KOPT-K1 (cell line): ENCODE data around the gene POU3F4.

Source experiments
- H3K27ac ChIP-seq: fragments of 200-600 bp; sonication (generic); 2 replicates; pipeline ENCODE4 v1.5.1; 2016; ENCODE audit warnings: antibody characterized with exemption, mild to moderate bottlenecking, low read depth, low read length; ENCODE audit not compliant: poor library complexity, severe bottlenecking
- H3K36me3 ChIP-seq: fragments of 200-600 bp; sonication (generic); 2 replicates; pipeline ENCODE4 v1.5.1; 2017; ENCODE audit warnings: antibody characterized with exemption, mild to moderate bottlenecking, low read length, moderate library complexity; ENCODE audit not compliant: insufficient read depth
- H3K9me3 ChIP-seq: fragments of 200-600 bp; sonication (generic); 2 replicates; pipeline ENCODE4 v1.5.1; 2017; ENCODE audit warnings: antibody characterized with exemption, low read length, mild to moderate bottlenecking; ENCODE audit not compliant: insufficient read depth, poor library complexity, severe bottlenecking

The POU3F4 gene

GRCh38 chrX:83508006-83508405, at the start of gene POU3F4:
POU3F4 (plus strand) TSS chrX:83508290; CDS start chrX:83508325, 35 bp downstream.
- Histone ChIP-seq H3K27ac (no peak within 1 kb of the TSS), H3K36me3 (no peaks in the 10 kb centered on the region), H3K9me3 (no peaks in the 10 kb centered on the region)

GRCh38 chrX:83469551-83469950, 38.5 kb upstream of the POU3F4 start:
- Histone ChIP-seq H3K9me3 (no peaks in the 10 kb centered on the region), H3K27ac (no peak overlapping the region), H3K36me3 (no peaks in the 10 kb centered on the region)

GRCh38 chrX:83495898-83496297, 12.2 kb upstream of the POU3F4 start:
- Histone ChIP-seq H3K36me3 (no peaks in the 10 kb centered on the region), H3K9me3 (no peaks in the 10 kb centered on the region), H3K27ac (no peak overlapping the region)

GRCh38 chrX:83501003-83501402, 7.1 kb upstream of the POU3F4 start:
- no peak overlapping the region for H3K27ac ChIP-seq
- no peaks in the 10 kb centered on the region for H3K9me3 ChIP-seq
- H3K36me3 ChIP-seq, result no peaks in the 10 kb centered on the region

GRCh38 chrX:83501530-83501929, 6.6 kb upstream of the POU3F4 start:
- Histone ChIP-seq H3K36me3 (no peaks in the 10 kb centered on the region), H3K9me3 (no peaks in the 10 kb centered on the region)

GRCh38 chrX:83504721-83505479, 3.2 kb upstream of the POU3F4 start:
- Histone ChIP-seq H3K9me3 (no peaks in the 10 kb centered on the region), H3K36me3 (no peaks in the 10 kb centered on the region), H3K27ac (no peak overlapping the region)

More at GRCh38 chrX:83501530-83501929, 6.6 kb upstream of the POU3F4 start:
- H3K27ac ChIP-seq, result no peak overlapping the region

GRCh38 chrX:83508526-83509253, 600 bp downstream of the POU3F4 start:
- Histone ChIP-seq H3K27ac (no peak overlapping the region), H3K36me3 (no peaks in the 10 kb centered on the region), H3K9me3 (no peaks in the 10 kb centered on the region)

- Histone ChIP-seq H3K36me3 (no peaks in the 10 kb centered on the region), H3K27ac (no peak overlapping the region), H3K9me3 (no peaks in the 10 kb centered on the region)
Measured at GRCh38 chrX:83509254-83509801, 1.2 kb downstream of the POU3F4 start.

- Histone ChIP-seq H3K36me3 (no peaks in the 10 kb centered on the region), H3K27ac (no peak overlapping the region), H3K9me3 (no peaks in the 10 kb centered on the region)
Measured at GRCh38 chrX:83510510-83511062, 2.5 kb downstream of the POU3F4 start.

GRCh38 chrX:83511208-83511607, 3.1 kb downstream of the POU3F4 start:
- no peak overlapping the region for H3K27ac ChIP-seq
- no peaks in the 10 kb centered on the region for H3K9me3 ChIP-seq
- H3K36me3 ChIP-seq, result no peaks in the 10 kb centered on the region

- Histone ChIP-seq H3K9me3 (no peaks in the 10 kb centered on the region), H3K27ac (no peak overlapping the region), H3K36me3 (no peaks in the 10 kb centered on the region)
Measured at GRCh38 chrX:83512111-83512510, 4.0 kb downstream of the POU3F4 start.

GRCh38 chrX:83516597-83516996, 8.5 kb downstream of the POU3F4 start:
- H3K9me3 ChIP-seq, result no peaks in the 10 kb centered on the region
- H3K27ac ChIP-seq, result no peak overlapping the region
- no peaks in the 10 kb centered on the region for H3K36me3 ChIP-seq

- Histone ChIP-seq H3K27ac (no peak overlapping the region), H3K36me3 (no peaks in the 10 kb centered on the region)
Measured at GRCh38 chrX:83521905-83522304, 13.8 kb downstream of the POU3F4 start.

GRCh38 chrX:83529950-83530349, 21.9 kb downstream of the POU3F4 start:
- Histone ChIP-seq H3K36me3 (no peaks in the 10 kb centered on the region), H3K9me3 (no peaks in the 10 kb centered on the region), H3K27ac (no peak overlapping the region)

More at GRCh38 chrX:83521905-83522304, 13.8 kb downstream of the POU3F4 start:
- no peaks in the 10 kb centered on the region for H3K9me3 ChIP-seq
